ENCODE results near the gene RRP36. TPM values are rescaled to one million over a fixed set of nuclear protein-coding genes. Genes with fewer than 3 reads are reported as not detected.

RRP36 gene
- total RNA-seq, 1 donor: 22.6 TPM

DNA sequence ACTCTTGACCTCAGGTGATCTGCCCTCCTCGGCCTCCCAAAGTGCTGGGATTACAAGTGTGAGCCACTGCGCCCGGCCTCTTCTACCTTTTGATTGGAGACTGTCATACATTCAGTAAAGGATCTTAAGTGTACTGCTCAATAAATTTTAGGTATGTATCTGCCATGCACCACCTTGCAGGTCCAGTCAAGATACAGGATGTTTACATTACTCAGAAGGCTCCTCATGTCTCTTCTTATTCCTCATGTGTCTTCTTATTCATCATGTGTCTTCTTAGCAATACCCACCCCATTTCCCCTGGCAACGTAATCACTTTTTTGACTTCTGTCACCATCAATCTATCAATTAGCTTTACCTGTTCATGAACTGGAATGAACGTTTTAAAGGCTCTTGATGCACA lies 15.6 kb upstream of the RRP36 start:
- DNase-seq (ENCODE audit: low read depth in 2 of 3, low spot score in 2 of 3): no peak

GRCh38 chr6:43006251-43006650 lies 15.2 kb upstream of the RRP36 start:
- DNase-seq (ENCODE audit: low read depth in 2 of 3, low spot score in 2 of 3): no peak

DNA sequence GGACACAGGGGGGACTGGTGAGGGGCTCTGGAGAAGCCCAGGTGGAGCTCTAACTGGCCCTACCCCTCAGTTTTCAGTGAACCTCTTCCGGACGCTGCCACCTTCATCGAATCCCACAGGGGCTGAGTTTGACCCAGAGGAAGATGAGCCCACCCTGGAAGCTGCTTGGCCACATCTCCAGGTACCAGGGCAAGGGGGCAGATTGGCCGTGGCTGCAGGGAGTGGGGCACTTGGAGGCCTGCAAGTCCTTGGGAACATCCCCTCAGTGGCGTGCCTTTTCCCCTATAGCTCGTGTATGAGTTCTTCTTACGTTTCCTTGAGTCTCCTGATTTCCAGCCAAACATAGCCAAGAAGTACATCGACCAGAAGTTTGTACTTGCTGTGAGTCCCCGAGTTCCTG lies 14.3 kb upstream of the RRP36 start:
- no peak for DNase-seq (ENCODE audit: low read depth in 2 of 3, low spot score in 2 of 3)

DNA sequence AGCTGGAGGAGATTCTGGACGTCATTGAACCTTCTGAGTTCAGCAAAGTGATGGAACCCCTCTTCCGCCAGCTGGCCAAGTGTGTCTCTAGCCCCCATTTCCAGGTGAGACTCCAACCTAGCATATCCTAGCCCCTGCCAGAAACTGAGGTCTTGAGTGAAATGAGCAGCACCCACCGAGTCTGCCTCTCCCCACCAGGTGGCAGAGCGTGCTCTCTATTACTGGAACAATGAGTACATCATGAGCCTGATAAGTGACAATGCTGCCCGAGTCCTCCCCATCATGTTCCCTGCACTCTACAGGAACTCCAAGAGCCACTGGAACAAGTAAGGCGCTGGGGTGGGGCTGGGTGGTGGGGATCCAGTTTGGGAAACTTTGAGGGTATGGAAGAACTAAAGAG lies 12.3 kb upstream of the RRP36 start:
- peak in 2 of 3 donors; percentile 29 to 61 for DNase-seq (ENCODE audit: low read depth in 2 of 3, low spot score in 2 of 3)

- DNase-seq (ENCODE audit: low read depth in 2 of 3, low spot score in 2 of 3): no peak
Measured at GRCh38 chr6:43011207-43011606, 10.2 kb upstream of the RRP36 start.

DNA sequence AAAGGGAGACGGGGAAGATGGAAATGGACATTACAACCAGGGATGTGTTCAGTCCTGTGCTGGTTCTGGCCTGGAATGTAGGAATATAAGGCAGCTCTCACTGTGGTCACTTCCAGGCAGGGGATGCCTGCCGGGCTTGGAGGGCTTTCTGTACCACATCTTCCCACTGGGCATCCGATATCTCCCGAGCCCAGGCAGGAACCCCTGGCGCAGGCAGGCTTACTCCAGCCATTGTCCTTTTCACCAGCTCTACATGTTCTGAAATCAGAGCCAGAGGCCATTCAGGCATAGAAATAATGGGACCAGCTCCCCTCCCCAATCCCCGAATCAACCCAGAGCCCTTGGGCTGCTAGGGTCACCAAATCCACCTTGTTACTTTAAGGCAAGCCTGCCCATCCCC lies 9.1 kb upstream of the RRP36 start:
- no peak for DNase-seq (ENCODE audit: low read depth in 2 of 3, low spot score in 2 of 3)

- peak in 2 of 3 donors; percentile 73 to 81 for DNase-seq (ENCODE audit: low read depth in 2 of 3, low spot score in 2 of 3)
Measured at GRCh38 chr6:43013097-43013842, 8.2 kb upstream of the RRP36 start.

DNA sequence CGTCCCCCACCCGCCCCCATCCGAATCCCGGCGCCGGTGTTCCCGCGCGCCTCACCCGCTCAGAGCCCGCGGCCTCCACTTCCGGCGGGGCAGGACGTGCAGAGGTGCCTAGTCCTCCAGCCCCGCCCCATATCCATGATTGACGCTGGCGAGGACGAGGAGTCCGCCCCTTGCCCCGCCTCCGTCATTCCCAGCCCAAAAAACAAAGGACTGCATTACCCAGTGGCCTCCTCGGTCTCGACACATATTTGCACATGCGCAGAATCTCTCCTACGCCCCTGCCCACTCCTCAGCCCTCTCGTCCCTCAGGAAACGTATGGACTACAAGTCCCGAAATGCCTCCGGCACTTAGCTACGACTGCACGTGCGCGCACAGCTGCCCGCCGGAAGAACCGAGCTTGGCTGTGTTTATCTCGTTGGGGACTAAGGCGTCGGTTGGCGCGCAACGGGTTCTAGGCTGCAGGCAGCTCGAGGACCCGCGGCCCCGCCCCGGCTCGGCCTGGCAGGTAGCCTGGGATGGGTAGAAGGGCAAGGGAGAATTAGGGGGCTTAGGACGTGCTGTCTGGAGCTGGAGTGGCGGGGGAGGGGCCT lies 7.5 kb upstream of the RRP36 start, which contains the start of the genes KLHDC3 and MEA1:
KLHDC3 (plus strand) TSS at position 407 of the 591 bp plus-strand sequence. CDS start 2,944 bp downstream, outside the sequence.
MEA1 (minus strand) TSS at position 104 of the 591 bp plus-strand sequence. CDS start 133 bp downstream, outside the sequence.
- DNase-seq (ENCODE audit: low read depth in 2 of 3, low spot score in 2 of 3): peak; percentile 88 to 100 (median 100)

DNA sequence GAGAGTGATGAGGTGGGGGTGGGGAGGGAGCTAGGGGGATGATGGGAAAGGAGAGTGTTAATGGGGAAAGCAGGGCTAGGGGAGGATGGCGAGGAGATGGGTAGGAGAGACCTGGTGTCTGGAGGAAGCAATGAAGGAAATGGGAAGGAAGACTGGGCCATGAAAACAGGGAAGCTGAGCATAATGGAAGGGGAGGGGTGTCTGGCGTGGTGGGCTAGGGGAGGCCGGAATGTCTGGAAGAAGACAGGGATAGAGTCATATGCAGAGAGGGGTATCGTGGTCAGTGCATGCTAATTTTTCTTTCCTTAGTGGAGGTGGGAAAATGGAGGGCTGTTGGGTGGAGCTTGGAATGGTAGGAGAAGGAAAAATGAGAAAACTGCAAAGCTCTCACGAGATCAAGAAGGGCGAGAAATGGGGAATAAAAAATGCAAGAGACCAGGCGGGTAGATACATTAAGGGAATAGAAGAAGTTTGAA lies 7.0 kb upstream of the RRP36 start:
- DNase-seq (ENCODE audit: low read depth in 2 of 3, low spot score in 2 of 3): no peak

- no peak for DNase-seq (ENCODE audit: low read depth in 2 of 3, low spot score in 2 of 3)
Measured at GRCh38 chr6:43016176-43016942, 5.1 kb upstream of the RRP36 start.

DNA sequence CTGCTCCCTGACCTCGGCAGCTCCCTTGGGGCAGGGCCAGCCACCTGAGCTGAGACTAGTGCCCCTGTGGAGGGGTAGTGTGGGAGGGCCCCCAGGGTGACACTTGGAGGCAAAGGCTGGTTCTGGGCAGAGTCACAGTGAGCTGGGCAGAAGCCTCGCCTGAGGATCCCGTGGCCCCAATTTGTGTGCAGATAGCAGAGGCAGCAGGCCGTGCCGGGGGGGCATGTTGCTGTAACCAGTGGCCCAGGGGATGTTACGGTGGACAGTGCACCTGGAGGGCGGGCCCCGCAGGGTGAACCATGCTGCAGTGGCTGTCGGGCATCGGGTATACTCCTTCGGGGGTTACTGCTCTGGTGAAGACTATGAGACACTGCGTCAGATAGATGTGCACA lies 4.5 kb upstream of the RRP36 start:
- DNase-seq (ENCODE audit: low read depth in 2 of 3, low spot score in 2 of 3): no peak

- no peak for DNase-seq (ENCODE audit: low read depth in 2 of 3, low spot score in 2 of 3)
Measured at GRCh38 chr6:43019152-43019551, 2.3 kb upstream of the RRP36 start.

DNA sequence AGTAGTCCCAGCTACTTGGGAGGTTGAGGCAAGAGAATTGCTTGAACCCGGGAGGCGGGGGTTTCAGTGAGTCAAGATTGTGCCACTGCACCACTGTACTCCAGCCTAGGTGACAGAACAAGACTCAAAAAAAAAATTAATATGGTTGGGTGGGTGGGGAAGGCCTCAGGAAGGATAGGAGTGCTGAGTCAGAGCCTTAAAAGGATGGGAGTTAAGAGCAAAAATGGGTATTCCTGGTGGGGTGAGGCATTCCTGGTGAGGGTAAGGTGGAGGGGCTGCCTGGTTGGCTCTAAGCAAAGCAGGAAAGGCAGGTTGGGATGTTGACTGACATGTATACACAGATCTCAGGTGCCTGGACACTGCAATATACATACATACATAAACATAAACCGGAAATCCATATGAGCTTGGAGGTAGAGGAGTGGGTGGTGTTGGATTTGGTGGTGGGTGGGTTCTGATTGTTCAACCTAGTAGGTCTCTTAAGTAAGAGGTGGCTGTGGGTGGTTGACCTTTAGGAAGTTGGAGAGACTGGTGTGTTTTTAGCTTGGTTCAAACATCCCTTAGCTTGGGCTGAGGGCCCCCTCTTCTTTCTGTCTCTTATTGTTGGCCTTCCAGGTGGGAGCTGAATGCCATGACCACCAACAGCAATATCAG lies 1.2 kb upstream of the RRP36 start:
- no peak for DNase-seq (ENCODE audit: low read depth in 2 of 3, low spot score in 2 of 3)

- DNase-seq (ENCODE audit: low read depth in 2 of 3, low spot score in 2 of 3): no peak
Measured at GRCh38 chr6:43020847-43021246, 576 bp upstream of the RRP36 start.

GRCh38 chr6:43024436-43024835 lies 3.0 kb downstream of the RRP36 start:
- DNase-seq (ENCODE audit: low read depth in 2 of 3, low spot score in 2 of 3): no peak

GRCh38 chr6:43026365-43026764 lies 4.9 kb downstream of the RRP36 start:
- DNase-seq (ENCODE audit: low read depth in 2 of 3, low spot score in 2 of 3): no peak

GRCh38 chr6:43029120-43029519 lies 7.7 kb downstream of the RRP36 start:
- DNase-seq (ENCODE audit: low read depth in 2 of 3, low spot score in 2 of 3): no peak

GRCh38 chr6:43032326-43032725 lies 10.9 kb downstream of the RRP36 start:
- DNase-seq (ENCODE audit: low read depth in 2 of 3, low spot score in 2 of 3): no peak

- DNase-seq (ENCODE audit: low read depth in 2 of 3, low spot score in 2 of 3): no peak
Measured at GRCh38 chr6:43033496-43034189, 12.2 kb downstream of the RRP36 start.

- DNase-seq (ENCODE audit: low read depth in 2 of 3, low spot score in 2 of 3): no peak
Measured at GRCh38 chr6:43034190-43034525, 12.7 kb downstream of the RRP36 start.

All from hematopoietic multipotent progenitor cell (in vitro differentiated cells).